Diencephalon (tissue), 1 donor: ENCODE measurements around the gene FAM81B. TPM values are rescaled to one million over a fixed set of nuclear protein-coding genes. Genes with fewer than 3 reads are reported as not detected.

Experiments used
- total RNA-seq: library from RNA; depleted of rRNA; stranded (reverse); fragments of >200 nt; gene quantifications from one replicate; pipeline ENCODE4 v1.2.3, GENCODE V29; 2014

FAM81B gene, protein sequence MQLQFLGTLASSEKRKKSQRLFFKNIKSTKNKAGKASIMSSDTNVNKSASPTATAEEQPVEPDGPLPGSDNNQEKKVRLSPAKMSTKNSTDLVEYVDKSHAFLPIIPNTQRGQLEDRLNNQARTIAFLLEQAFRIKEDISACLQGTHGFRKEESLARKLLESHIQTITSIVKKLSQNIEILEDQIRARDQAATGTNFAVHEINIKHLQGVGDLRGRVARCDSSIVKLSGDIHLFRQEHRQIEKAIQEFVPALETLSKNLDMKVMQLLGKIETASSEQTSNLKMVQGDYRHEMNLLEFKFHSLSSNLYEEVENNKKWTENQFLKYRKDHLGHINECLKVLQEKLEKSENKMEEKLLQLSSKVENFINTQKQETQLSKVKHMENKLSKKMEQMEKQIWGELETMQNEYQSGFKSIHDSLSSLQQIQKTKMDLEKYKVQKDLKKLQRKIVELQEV
- total RNA-seq, result 14.8 TPM

DNA sequence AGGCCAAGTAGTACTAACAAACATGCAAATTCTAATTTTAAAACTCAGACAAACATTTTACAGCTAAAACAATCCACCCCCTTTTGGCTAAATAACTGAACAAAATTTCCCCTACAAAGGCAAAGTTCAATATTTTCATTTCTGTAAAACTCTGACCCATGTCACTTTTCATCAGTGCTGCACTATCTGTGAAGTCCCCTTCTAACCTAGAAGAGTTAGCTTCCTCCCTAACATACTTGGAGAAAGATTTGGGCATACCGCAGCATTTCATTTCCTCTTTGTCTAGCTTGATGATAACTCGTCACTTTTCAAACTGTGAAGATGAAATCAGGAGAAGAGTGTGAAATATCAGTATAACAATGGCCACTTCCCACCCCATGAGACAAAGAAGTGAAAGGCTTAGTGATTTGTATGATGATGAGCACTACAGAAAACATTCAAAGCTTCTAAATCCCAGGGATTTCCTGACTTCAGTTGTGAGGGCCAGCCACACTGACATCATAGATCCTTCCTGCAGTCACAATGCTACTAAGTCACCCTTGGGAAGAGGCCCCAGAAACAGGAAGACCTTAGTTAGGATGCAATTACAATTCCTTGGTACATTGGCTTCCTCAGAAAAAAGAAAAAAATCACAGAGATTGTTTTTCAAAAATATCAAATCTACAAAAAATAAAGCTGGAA lies at the start of gene FAM81B:
Gene FAM81B, plus strand, starts transcription at position 555 of the 681 bp plus-strand sequence. Its CDS starts 24 bp downstream, at position 579.

Other genes starting within 250 kb of the FAM81B start
- 30.7 TPM for gene MCTP1, start 106.3 kb upstream of the FAM81B start, total RNA-seq
- gene SKIC3, start 163.6 kb downstream of the FAM81B start, total RNA-seq, result 141 TPM
- gene ARSK, start 163.7 kb downstream of the FAM81B start, total RNA-seq, result 9.9 TPM
- 0.23 TPM for gene GPR150, start 228.7 kb downstream of the FAM81B start, total RNA-seq